Measurements from ENCODE around the gene CD247. TPM values are rescaled to one million over a fixed set of nuclear protein-coding genes. Genes with fewer than 3 reads are reported as not detected.

Gene CD247
- total RNA-seq, 4 donors from 2014 or later: 0.26 to 2.0 (median 0.52) TPM; not detected in 1

DNA sequence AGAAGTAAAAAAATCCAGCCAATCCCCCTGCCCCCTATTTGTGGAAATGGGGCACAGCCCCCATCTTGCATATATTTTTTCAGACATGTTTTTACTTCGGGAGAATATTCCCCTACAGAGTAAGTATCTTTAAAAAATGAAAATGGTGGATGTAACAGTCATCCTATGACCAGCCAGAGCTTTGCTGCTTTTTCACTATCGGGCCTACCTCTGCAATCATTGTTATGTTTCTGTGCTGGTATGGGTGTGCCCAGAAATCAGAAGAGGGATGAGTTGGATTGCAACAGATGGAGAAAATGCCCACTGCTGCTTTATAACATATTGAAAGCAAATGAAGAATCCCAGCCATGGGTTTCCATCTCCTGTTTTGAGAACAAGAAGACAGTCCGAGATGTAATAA lies 2.9 kb downstream of the CD247 start:
- no peak for DNase-seq (ENCODE audit: extremely low spot score)
- Histone ChIP-seq H3K9me3 (no peaks in the 10 kb centered on the region), H3K27me3 (peaks cover 0 to 8% (median 0%) of the 10 kb centered on the region in 4 donors), H3K4me1 (no peaks in the 10 kb centered on the region), H3K27ac (replicated peaks in 1 of 4) (no peak overlapping the region), H3K36me3 (no peaks in the 10 kb centered on the region), H3K4me3 (no peak overlapping the region)
- 87% methylated on average over 3 of the region's 3 CpGs for WGBS
- TF ChIP-seq POLR2AphosphoS5 (IDR thresholded peaks at IDR 0.05) (no peak), EP300 (IDR thresholded peaks at IDR 0.05) (no peak)
- TF ChIP-seq, protein P1, sequence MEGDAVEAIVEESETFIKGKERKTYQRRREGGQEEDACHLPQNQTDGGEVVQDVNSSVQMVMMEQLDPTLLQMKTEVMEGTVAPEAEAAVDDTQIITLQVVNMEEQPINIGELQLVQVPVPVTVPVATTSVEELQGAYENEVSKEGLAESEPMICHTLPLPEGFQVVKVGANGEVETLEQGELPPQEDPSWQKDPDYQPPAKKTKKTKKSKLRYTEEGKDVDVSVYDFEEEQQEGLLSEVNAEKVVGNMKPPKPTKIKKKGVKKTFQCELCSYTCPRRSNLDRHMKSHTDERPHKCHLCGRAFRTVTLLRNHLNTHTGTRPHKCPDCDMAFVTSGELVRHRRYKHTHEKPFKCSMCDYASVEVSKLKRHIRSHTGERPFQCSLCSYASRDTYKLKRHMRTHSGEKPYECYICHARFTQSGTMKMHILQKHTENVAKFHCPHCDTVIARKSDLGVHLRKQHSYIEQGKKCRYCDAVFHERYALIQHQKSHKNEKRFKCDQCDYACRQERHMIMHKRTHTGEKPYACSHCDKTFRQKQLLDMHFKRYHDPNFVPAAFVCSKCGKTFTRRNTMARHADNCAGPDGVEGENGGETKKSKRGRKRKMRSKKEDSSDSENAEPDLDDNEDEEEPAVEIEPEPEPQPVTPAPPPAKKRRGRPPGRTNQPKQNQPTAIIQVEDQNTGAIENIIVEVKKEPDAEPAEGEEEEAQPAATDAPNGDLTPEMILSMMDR (IDR thresholded peaks at IDR 0.05): no peak
- intact Hi-C loops (cut with DNase I): no loop called here

DNA sequence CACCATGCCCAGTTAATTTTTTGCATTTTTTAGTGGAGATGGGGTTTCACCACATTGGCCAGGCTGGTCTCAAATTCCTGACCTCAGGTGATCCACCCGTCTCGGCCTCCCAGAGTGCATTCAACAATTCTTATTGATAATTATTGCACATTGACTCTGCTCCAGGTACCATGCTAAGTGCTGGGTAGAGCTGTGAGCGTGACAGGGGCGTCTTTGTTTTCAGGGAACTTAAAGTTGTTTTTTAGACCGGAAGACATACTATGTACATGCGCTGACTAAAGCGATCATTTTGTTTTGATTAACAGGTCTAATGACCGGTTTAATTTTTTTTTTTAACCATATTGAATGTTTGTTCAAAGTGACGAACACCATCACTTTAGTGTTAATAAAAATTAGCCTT lies 4.0 kb downstream of the CD247 start:
- Histone ChIP-seq H3K4me3 (no peak overlapping the region), H3K4me1 (no peaks in the 10 kb centered on the region), H3K27ac (replicated peaks in 1 of 4) (no peak overlapping the region), H3K27me3 (peaks cover 0 to 12% (median 0%) of the 10 kb centered on the region in 4 donors), H3K9me3 (no peaks in the 10 kb centered on the region), H3K36me3 (no peaks in the 10 kb centered on the region)
- WGBS: 96% methylated on average over 9 of the region's 9 CpGs
- TF ChIP-seq EP300 (IDR thresholded peaks at IDR 0.05): no peak
- TF ChIP-seq POLR2A (IDR thresholded peaks at IDR 0.05; ENCODE audit: low read depth): no peak
- no peak for TF ChIP-seq POLR2AphosphoS5 (IDR thresholded peaks at IDR 0.05)
- TF ChIP-seq, protein P1 (IDR thresholded peaks at IDR 0.05): no peak
- no peak for DNase-seq (ENCODE audit: extremely low spot score)
- intact Hi-C loops (cut with DNase I): no loop called here

GRCh38 chr1:167512046-167512654 lies 6.2 kb downstream of the CD247 start:
- Histone ChIP-seq H3K4me1 (no peaks in the 10 kb centered on the region), H3K9me3 (no peaks in the 10 kb centered on the region), H3K36me3 (no peaks in the 10 kb centered on the region), H3K4me3 (no peak overlapping the region), H3K27me3 (peaks cover 0 to 8% (median 0%) of the 10 kb centered on the region in 4 donors), H3K27ac (replicated peaks in 1 of 4) (no peak overlapping the region)
- intact Hi-C loops (cut with DNase I): no loop called here
- WGBS: 73% methylated on average over 7 of the region's 7 CpGs
- DNase-seq (ENCODE audit: extremely low spot score): no peak
- TF ChIP-seq POLR2AphosphoS5 (IDR thresholded peaks at IDR 0.05) (no peak), EP300 (IDR thresholded peaks at IDR 0.05) (no peak), POLR2A (IDR thresholded peaks at IDR 0.05; ENCODE audit: low read depth) (no peak)
- TF ChIP-seq, protein P1 (IDR thresholded peaks at IDR 0.05): no peak

- Histone ChIP-seq H3K4me3 (no peak overlapping the region), H3K36me3 (no peaks in the 10 kb centered on the region), H3K4me1 (no peaks in the 10 kb centered on the region), H3K27me3 (peaks cover 0 to 8% (median 0%) of the 10 kb centered on the region in 4 donors), H3K27ac (replicated peaks in 1 of 4) (no peak overlapping the region), H3K9me3 (no peaks in the 10 kb centered on the region)
- TF ChIP-seq, protein P1 (IDR thresholded peaks at IDR 0.05): no peak
- TF ChIP-seq POLR2AphosphoS5 (IDR thresholded peaks at IDR 0.05): no peak
- no peak for TF ChIP-seq POLR2A (IDR thresholded peaks at IDR 0.05; ENCODE audit: low read depth)
- no peak for TF ChIP-seq EP300 (IDR thresholded peaks at IDR 0.05)
- 86% methylated on average over 11 of the region's 11 CpGs for WGBS
- intact Hi-C loops (cut with DNase I): no loop called here
- no peak for DNase-seq (ENCODE audit: extremely low spot score)
These were observed 6.8 kb downstream of the CD247 start for GRCh38 chr1:167511374-167511986.
